Fibroblast of villous mesenchyme (primary cell): Measurements from ENCODE around the gene SIPA1L3. TPM values are rescaled to one million over a fixed set of nuclear protein-coding genes. Genes with fewer than 3 reads are reported as not detected.

Experiments
- DNase-seq: peaks from one replicate; pipeline ENCODE4 v3.0.0-alpha.2; 2010; ENCODE audit warnings: low read depth
- H3K4me3 ChIP-seq: 2 replicates; pipeline ENCODE4 v1.5.1; 2011; ENCODE audit warnings: low read depth, mild to moderate bottlenecking, low read length
- total RNA-seq: library from RNA; depleted of rRNA; stranded (reverse); fragments of >200 nt; gene quantifications from 2 replicates; pipeline ENCODE4 v1.2.3, GENCODE V29; 2012
- TF ChIP-seq, protein P1 (sequence below): IDR thresholded peaks from 2 replicates; pipeline ENCODE4 v1.5.1; 2012; ENCODE audit warnings: low read depth, mild to moderate bottlenecking, low read length; ENCODE audit not compliant: insufficient read depth

The SIPA1L3 gene
- total RNA-seq, 1 donor = 19.0 TPM

DNA sequence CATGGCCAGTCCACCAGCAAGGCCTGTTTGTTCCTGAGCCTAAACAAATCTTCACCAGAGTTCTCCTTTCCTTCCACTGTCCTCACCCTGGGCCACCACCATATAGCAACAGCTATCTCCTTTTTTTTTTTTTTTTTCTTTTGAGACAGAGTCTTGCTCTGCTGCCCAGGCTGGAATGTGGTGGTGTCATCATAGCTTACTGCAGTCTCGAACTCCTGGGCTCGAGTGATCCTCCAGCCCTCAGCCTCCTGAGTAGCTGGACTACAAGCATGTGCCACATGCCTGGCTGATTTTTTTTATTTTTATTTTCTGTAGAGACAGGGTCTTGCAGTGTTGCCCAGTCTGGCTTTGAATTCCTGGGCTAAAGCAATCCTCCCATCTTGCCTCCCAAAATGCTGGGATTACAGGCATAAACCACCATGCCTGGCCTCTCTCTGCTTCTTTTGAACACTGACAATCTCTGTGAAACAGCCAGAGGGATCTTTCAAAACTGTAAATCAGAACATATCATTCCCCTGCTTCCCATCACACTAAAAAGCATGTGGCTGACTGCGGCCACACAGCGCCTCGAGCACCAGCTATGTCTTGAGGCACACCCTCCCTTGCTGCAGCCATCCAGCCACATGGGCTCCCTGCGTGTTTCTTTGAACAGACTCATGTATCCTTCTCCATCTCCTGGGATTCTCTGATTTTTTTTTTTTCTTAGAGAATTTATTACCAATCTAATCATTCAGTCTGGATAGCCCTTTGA is 110.6 kb downstream of the SIPA1L3 start:
- TF ChIP-seq, protein P1, sequence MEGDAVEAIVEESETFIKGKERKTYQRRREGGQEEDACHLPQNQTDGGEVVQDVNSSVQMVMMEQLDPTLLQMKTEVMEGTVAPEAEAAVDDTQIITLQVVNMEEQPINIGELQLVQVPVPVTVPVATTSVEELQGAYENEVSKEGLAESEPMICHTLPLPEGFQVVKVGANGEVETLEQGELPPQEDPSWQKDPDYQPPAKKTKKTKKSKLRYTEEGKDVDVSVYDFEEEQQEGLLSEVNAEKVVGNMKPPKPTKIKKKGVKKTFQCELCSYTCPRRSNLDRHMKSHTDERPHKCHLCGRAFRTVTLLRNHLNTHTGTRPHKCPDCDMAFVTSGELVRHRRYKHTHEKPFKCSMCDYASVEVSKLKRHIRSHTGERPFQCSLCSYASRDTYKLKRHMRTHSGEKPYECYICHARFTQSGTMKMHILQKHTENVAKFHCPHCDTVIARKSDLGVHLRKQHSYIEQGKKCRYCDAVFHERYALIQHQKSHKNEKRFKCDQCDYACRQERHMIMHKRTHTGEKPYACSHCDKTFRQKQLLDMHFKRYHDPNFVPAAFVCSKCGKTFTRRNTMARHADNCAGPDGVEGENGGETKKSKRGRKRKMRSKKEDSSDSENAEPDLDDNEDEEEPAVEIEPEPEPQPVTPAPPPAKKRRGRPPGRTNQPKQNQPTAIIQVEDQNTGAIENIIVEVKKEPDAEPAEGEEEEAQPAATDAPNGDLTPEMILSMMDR = no peak
- no peak for DNase-seq
- H3K4me3 ChIP-seq = no peak overlapping the region

DNA sequence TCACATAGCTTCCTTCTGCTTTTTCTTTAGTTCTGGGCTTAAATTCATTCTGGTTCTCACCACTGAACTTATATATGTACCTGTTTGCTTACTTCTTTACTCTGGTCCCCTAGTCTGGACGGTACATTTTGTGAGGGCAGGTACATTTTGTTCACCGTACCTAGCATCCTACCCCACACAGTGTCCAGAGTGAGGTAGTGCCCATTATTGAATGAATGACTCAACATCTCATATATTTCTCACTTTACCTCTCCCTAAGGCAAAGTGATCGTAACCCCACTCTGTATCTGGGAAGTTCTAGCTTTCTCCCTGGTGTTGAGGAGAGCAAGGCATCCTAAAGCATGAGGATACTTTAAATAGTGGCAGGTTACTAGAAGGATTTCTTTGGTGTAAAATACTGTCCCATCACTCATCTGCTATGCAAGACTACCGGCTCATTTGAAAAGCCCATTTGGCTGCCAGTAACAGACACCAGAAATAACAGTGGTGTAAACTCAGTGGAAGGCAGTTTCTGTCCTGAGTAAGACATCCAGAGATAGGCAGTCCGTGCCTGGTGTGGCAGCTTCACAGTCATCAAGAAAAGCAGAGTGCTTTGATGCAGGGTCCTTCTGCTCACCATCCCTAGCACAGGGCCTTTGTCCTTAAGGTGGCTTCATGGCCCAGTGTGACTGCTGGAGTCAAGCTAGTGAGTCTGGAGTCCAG is 111.8 kb downstream of the SIPA1L3 start:
- no peak for DNase-seq
- no peak overlapping the region for H3K4me3 ChIP-seq
- TF ChIP-seq, protein P1 = no peak

DNA sequence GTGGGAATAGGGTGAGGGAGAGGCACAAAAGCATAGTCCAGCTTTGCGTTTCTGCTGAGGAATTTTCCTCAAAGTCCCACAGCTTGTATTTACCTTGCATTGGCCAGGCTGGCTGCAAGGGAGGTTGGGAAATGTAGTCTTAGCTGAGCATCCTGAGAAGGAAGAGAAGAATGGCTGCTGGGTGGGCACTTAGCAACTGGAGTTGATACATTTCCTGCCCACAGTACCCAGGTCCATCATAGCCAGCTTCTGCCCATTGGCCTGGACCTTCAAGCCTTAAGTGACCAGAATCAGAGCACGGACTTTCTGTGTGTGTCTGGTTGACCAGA is 112.4 kb downstream of the SIPA1L3 start:
- no peak for DNase-seq
- TF ChIP-seq, protein P1 = no peak
- H3K4me3 ChIP-seq = no peak overlapping the region

DNA sequence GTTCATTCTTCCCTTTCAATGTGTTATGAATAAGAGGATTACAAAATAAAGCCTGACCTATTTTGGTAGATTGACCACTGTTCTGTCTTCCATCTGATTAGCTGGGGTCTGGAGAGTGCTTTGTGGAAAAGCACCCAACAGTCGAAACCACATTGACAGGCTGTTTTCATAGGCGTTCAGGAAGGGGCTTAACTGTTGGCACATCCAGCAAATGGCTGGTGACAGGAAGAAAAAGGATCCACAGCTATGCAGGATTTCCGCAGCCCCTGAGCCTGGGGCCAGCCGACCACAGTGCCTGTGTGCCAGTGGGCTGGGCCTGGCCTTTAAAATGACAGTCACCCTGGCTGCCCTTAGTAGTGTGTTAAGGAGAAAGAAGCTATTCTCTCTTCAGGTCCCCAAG is 113.3 kb downstream of the SIPA1L3 start:
- peak; percentile 22 for DNase-seq
- no peak overlapping the region for H3K4me3 ChIP-seq
- TF ChIP-seq, protein P1 = no peak

DNA sequence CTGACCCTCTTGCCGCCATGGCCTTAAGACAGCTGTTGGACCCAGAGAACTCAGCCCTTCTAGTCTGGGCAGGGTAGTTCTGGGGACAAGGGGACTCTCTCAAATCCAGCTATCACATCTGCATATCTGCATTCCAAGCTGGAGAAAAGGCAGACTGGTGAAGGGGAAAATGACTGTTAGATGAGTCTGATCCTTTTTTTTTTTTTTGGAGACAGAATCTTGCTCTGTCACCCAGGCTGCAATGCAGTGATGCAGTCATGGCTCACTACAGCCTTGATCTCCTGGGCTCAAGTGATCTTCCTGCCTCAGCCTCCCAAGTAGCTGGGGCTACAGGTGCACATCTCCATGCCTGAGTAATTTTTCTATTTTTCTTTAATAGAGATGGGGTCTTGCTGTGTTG is 114.3 kb downstream of the SIPA1L3 start:
- TF ChIP-seq, protein P1 = no peak
- H3K4me3 ChIP-seq = no peak overlapping the region
- DNase-seq = no peak

DNA sequence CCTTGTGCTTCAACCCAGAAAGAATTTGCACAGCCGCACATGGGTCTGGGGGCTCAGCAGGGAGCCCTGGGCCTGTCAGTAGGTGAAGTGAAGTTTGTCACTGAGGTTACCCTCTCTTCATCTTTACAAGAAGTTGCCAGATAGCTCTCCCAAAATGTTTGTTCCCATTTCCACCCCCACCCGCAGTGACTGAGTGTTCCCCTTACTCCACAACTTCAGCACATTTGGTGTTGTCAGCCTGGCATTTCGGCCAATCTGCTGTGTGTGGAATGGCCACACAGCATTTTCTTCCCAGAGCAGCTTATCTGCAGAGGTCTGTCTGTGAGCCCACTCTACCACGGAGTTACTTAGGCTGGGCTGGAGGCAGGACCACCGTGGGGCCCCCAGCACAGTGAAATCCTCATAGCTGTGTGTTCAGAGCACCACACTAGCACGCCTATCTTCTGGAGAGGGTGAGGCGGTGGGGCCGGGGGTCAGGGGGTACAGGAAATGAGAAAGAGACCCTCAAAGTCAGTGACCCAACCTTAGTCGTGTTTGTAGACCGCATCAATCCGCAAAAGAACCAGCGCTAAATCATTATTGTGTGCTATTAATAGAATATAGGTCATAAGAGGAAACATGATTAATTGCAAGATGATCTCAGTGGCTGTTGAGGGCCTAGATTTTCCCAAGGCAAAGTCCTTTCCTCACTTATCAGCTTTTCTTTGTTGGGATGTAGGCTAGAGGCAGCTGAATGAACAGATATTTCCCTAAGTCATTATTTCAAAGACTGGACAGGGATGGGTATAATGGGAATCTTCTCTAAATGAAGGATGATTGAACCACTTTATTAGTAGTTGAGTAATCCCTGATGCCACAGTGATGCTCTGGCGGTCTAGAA is 116.0 kb downstream of the SIPA1L3 start:
- TF ChIP-seq, protein P1 = no peak
- H3K4me3 ChIP-seq = no peak overlapping the region
- peak; percentile 28 for DNase-seq
